LNCaP clone FGC (cell line): ENCODE data around the gene CREBBP.

Experiments used
- DNase-seq: peaks from one replicate; pipeline ENCODE4 v3.0.0-alpha.2; 2011; ENCODE audit warnings: low read depth
- H3K4me3 ChIP-seq: 2 replicates; pipeline ENCODE4 v1.5.1; 2011; ENCODE audit warnings: mild to moderate bottlenecking, low read depth, low read length, control low read depth
- CTCF ChIP-seq: IDR thresholded peaks from 2 replicates; pipeline ENCODE4 v1.5.1; 2012; ENCODE audit warnings: mild to moderate bottlenecking; ENCODE audit not compliant: control insufficient read depth, insufficient read depth; ENCODE audit errors: extremely low read depth

The CREBBP gene

GRCh38 chr16:3734758-3735221 lies 145.7 kb downstream of the CREBBP start:
- no peak for TF ChIP-seq CTCF
- DNase-seq = no peak
- no peak overlapping the region for H3K4me3 ChIP-seq

GRCh38 chr16:3734084-3734757 lies 146.3 kb downstream of the CREBBP start:
- H3K4me3 ChIP-seq = no peak overlapping the region
- TF ChIP-seq CTCF = no peak
- no peak for DNase-seq

GRCh38 chr16:3732171-3732570 lies 148.3 kb downstream of the CREBBP start:
- TF ChIP-seq CTCF = no peak
- no peak for DNase-seq
- H3K4me3 ChIP-seq = no peak overlapping the region

GRCh38 chr16:3731126-3731935 lies 149.2 kb downstream of the CREBBP start:
- DNase-seq = no peak
- H3K4me3 ChIP-seq = no peak overlapping the region
- no peak for TF ChIP-seq CTCF

GRCh38 chr16:3730161-3731125 lies 150.1 kb downstream of the CREBBP start:
- no peak for DNase-seq
- no peak overlapping the region for H3K4me3 ChIP-seq
- no peak for TF ChIP-seq CTCF
